Neuronal stem cell (in vitro differentiated cells): ENCODE data around the gene BAIAP3.

Experiments
- DNase-seq: peaks from one replicate; pipeline ENCODE4 v3.0.0-alpha.2; 2013; ENCODE audit warnings: low spot score
- H2AFZ ChIP-seq: one replicate; pipeline ENCODE4 v1.6.1; 2013; ENCODE audit warnings: mild to moderate bottlenecking, low read length, inconsistent platforms
- H2AK5ac ChIP-seq: 2 replicates; pipeline ENCODE4 v1.6.1; 2013; ENCODE audit warnings: low read depth, mild to moderate bottlenecking, inconsistent platforms, low read length, moderate library complexity, mixed read lengths
- H2BK120ac ChIP-seq: 2 replicates; pipeline ENCODE4 v1.6.1; 2013; ENCODE audit warnings: low read depth, mild to moderate bottlenecking, inconsistent platforms, low read length, moderate library complexity, mixed read lengths
- H2BK12ac ChIP-seq: one replicate; pipeline ENCODE4 v1.6.1; 2013; ENCODE audit warnings: low read length, inconsistent platforms
- H2BK15ac ChIP-seq: 2 replicates; pipeline ENCODE4 v1.6.1; 2013; ENCODE audit warnings: mild to moderate bottlenecking, low read length, inconsistent platforms, mixed read lengths
- H2BK5ac ChIP-seq: one replicate; pipeline ENCODE4 v1.6.1; 2013; ENCODE audit warnings: inconsistent platforms, mild to moderate bottlenecking, low read length, moderate library complexity
- H3K14ac ChIP-seq: one replicate; pipeline ENCODE4 v1.6.1; 2013; ENCODE audit warnings: low read length, inconsistent platforms
- H3K18ac ChIP-seq: 2 replicates; pipeline ENCODE4 v1.6.1; 2013; ENCODE audit warnings: low read length, inconsistent platforms
- H3K23ac ChIP-seq: 2 replicates; pipeline ENCODE4 v1.6.1; 2013; ENCODE audit warnings: low read depth, mild to moderate bottlenecking, mixed read lengths, low read length, inconsistent platforms; ENCODE audit not compliant: poor library complexity
- H3K27ac ChIP-seq: replicated peaks from 3 replicates; pipeline ENCODE4 v1.5.1; 2013; ENCODE audit warnings: low read length, inconsistent platforms
- H3K27me3 ChIP-seq, 3 experiments: 2 replicates each; pipeline ENCODE4 v1.6.1; 2013; ENCODE audit warnings: low read length in 3 of 3, mild to moderate bottlenecking in 2 of 3, inconsistent platforms in 1 of 3, low read depth in 1 of 3, mixed read lengths in 1 of 3, moderate library complexity in 1 of 3; ENCODE audit not compliant: control insufficient read depth in 3 of 3, insufficient read depth in 3 of 3
- H3K36me3 ChIP-seq, 2 donors: replicated peaks in 1 of 2; 2 replicates each; pipeline ENCODE4 v1.6.1; 2013; ENCODE audit warnings: low read length in 2 of 2; ENCODE audit not compliant: control insufficient read depth in 2 of 2, insufficient read depth in 2 of 2
- H3K4ac ChIP-seq: 2 replicates; pipeline ENCODE4 v1.6.1; 2013; ENCODE audit warnings: inconsistent platforms, mild to moderate bottlenecking, low read length, moderate library complexity
- H3K4me1 ChIP-seq, 2 donors: 1 replicate in 1 of 2; 2 replicates in 1 of 2; pipeline ENCODE4 v1.6.1; 2013; ENCODE audit warnings: low read length in 2 of 2, low read depth in 1 of 2; ENCODE audit not compliant: control insufficient read depth in 2 of 2, insufficient read depth in 1 of 2
- H3K4me2 ChIP-seq: one replicate; pipeline ENCODE4 v1.6.1; 2013; ENCODE audit warnings: mild to moderate bottlenecking, low read length, inconsistent platforms; ENCODE audit not compliant: insufficient read depth, poor library complexity, severe bottlenecking
- H3K4me3 ChIP-seq, 2 donors: 2 replicates each; pipeline ENCODE4 v1.5.1; 2013; ENCODE audit warnings: low read length in 2 of 2, mild to moderate bottlenecking in 2 of 2, inconsistent platforms in 1 of 2, moderate library complexity in 1 of 2
- H3K79me1 ChIP-seq: one replicate; pipeline ENCODE4 v1.6.1; 2013; ENCODE audit warnings: low read depth, mild to moderate bottlenecking, inconsistent platforms, low read length, moderate library complexity
- H3K9ac ChIP-seq: one replicate; pipeline ENCODE4 v1.6.1; 2013; ENCODE audit warnings: mild to moderate bottlenecking, low read depth, low read length, inconsistent platforms; ENCODE audit not compliant: poor library complexity
- H3K9me3 ChIP-seq, 2 donors: replicated peaks in 1 of 2; 2 replicates each; pipeline versions ENCODE3 to v1.6.1; 2013; ENCODE audit warnings: low read length in 2 of 2, mild to moderate bottlenecking in 2 of 2, inconsistent platforms in 1 of 2, low read depth in 1 of 2, mixed read lengths in 1 of 2, moderate library complexity in 1 of 2; ENCODE audit not compliant: control insufficient read depth in 2 of 2, insufficient read depth in 1 of 2
- H4K8ac ChIP-seq: one replicate; pipeline ENCODE4 v1.6.1; 2013; ENCODE audit warnings: low read depth, mild to moderate bottlenecking, inconsistent platforms, low read length, moderate library complexity
- H4K91ac ChIP-seq: one replicate; pipeline ENCODE4 v1.6.1; 2013; ENCODE audit warnings: low read length, low read depth, mild to moderate bottlenecking, inconsistent platforms; ENCODE audit not compliant: poor library complexity
- WGBS, 2 donors: extraction: QIAGEN DNeasy Blood & Tissue Kit; methylation state at CpG; one replicate each; pipeline ENCODE4 v1.1.7; 2013; ENCODE audit warnings: missing lambda C conversion rate in 2 of 2, mixed read lengths in 1 of 2; ENCODE audit not compliant: insufficient read length in 2 of 2, insufficient replicate concordance in 1 of 2; ENCODE audit errors: extremely low coverage in 2 of 2; 5-methylcytosine and 5-hydroxymethylcytosine counted together

The BAIAP3 gene

DNA sequence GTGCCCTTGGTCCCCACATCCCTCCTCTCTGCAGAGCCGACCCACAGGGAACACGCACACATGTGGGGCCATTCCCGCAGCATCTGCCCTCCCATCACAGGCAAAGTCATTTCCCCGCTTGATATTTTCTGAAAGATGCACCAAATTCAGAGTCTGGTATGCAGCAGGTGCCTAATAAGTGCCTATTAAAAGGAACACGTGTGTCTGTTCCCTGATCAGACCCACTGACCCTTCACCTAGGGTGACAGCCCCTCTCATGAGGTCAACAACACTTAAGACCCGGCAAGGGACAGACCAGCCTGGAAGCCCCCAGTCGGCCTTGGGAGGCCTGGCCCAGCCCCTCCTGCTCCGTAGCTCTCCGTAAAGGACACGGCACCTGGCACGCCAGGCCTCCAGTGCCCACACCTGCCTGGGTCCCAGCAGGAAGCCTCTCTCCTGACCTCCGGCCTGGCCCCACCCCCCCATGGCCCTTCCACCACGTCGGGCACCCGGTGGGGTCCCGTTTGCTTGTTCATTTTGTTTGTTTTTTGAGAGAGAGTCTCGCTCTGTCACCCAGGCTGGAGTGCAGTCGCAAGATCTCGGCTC, 61.0 kb downstream of the BAIAP3 start:
- Histone ChIP-seq H2AK5ac (no peak overlapping the region), H2BK15ac (no peak overlapping the region), H3K23ac (no peak overlapping the region), H4K91ac (no peak overlapping the region), H3K27ac (no peak overlapping the region), H2BK5ac (no peak overlapping the region), H3K4me3 (no peak overlapping the region), H2AFZ (no peak overlapping the region), H3K4me1 (no peaks in the 10 kb centered on the region), H3K27me3 (no peaks in the 10 kb centered on the region), H3K9ac (no peak overlapping the region), H3K14ac (no peak overlapping the region), H3K18ac (no peak overlapping the region), H3K36me3 (peaks cover 17 to 22% of the 10 kb centered on the region in 2 donors), H3K9me3 (no peaks in the 10 kb centered on the region), H2BK12ac (no peak overlapping the region), H2BK120ac (no peak overlapping the region), H3K4ac (no peak overlapping the region), H4K8ac (no peak overlapping the region), H3K79me1 (peaks cover 3% of the 10 kb centered on the region), H3K4me2 (no peak overlapping the region)
- no peak for DNase-seq
- WGBS, 2 donors, result no CpG with 5 or more reads among the region's 19 CpGs

DNA sequence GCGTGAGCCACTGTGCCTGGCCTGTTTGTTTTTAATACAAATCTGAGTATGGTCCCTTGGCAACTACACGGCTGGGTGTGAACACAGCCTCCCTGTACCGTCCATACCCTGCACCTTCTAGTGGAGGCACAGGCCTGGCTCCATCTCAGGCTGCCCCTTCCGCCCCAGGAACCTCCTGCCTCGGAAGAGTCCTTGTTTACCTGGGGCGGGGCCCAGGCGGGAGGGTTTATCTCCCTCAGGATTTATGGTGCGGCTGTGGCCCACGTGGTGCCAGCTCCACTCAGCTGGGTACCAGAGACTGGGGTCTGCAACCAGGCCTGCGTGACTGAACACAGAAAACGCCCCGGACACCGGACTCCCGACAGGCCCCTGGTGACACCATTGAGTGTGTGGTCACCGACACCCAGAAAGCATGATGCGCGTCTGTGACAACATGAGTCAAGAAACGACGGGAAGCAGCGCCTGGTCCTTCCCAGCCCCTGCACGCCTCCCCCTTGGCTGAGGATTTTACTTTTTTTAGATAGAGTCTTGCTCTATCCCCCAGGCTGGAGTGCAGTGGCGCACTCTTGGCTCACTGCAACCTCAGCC, 62.1 kb downstream of the BAIAP3 start:
- H3K23ac ChIP-seq, result no peak overlapping the region
- no peak overlapping the region for H3K4ac ChIP-seq
- H2BK120ac ChIP-seq, result no peak overlapping the region
- H2AK5ac ChIP-seq, result no peak overlapping the region
- no peak overlapping the region for H4K91ac ChIP-seq
- peaks cover 4% of the 10 kb centered on the region for H3K79me1 ChIP-seq
- no peaks in the 10 kb centered on the region for H3K27me3 ChIP-seq
- H2BK5ac ChIP-seq, result no peak overlapping the region
- no peak for DNase-seq
- H3K18ac ChIP-seq, result no peak overlapping the region
- no peak overlapping the region for H3K14ac ChIP-seq
- H3K36me3 ChIP-seq, result peaks cover 18% of the 10 kb centered on the region in 2 donors
- H3K9me3 ChIP-seq, result no peaks in the 10 kb centered on the region
- no peak overlapping the region for H2BK12ac ChIP-seq
- no peak overlapping the region for H3K4me2 ChIP-seq
- H2AFZ ChIP-seq, result no peak overlapping the region
- no peaks in the 10 kb centered on the region for H3K4me1 ChIP-seq
- no CpG with 5 or more reads among the region's 22 CpGs for WGBS, 2 donors
- H2BK15ac ChIP-seq, result no peak overlapping the region
- H4K8ac ChIP-seq, result no peak overlapping the region
- H3K9ac ChIP-seq, result no peak overlapping the region
- H3K27ac ChIP-seq, result no peak overlapping the region
- no peak overlapping the region for H3K4me3 ChIP-seq

DNA sequence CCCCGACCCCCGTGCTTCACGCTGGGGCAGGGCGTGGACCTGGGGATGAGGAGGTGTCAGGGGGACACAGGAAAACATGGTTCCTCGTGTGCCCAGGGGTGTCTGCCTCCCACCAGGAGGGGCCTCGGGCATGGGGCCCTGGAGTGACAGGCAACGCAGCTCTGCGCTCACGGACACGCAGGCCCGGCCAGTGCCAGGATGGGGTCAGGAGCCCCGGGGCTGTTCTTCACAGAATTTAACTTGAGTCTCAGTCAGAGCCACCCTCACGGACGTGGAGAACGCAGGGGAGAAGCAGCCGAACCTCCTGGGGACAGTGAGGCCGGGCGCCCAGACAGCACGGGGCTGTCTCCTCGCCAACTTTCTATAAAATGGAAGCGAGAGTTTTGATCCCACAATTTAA, 64.3 kb downstream of the BAIAP3 start:
- H3K4me1 ChIP-seq, result no peaks in the 10 kb centered on the region
- H4K8ac ChIP-seq, result no peak overlapping the region
- H3K4me2 ChIP-seq, result no peak overlapping the region
- H2BK15ac ChIP-seq, result no peak overlapping the region
- no peak overlapping the region for H2AK5ac ChIP-seq
- no peak overlapping the region for H3K9ac ChIP-seq
- no peak overlapping the region for H2BK5ac ChIP-seq
- H3K79me1 ChIP-seq, result peaks cover 10% of the 10 kb centered on the region
- no peak overlapping the region for H4K91ac ChIP-seq
- DNase-seq, result no peak
- no peak overlapping the region for H2AFZ ChIP-seq
- no peaks in the 10 kb centered on the region for H3K27me3 ChIP-seq
- no CpG with 5 or more reads among the region's 21 CpGs for WGBS, 2 donors
- H3K36me3 ChIP-seq, result peaks cover 21 to 29% of the 10 kb centered on the region in 2 donors
- no peak overlapping the region for H3K27ac ChIP-seq
- H3K18ac ChIP-seq, result no peak overlapping the region
- no peak overlapping the region for H3K23ac ChIP-seq
- H3K9me3 ChIP-seq, result no peaks in the 10 kb centered on the region
- no peak overlapping the region for H3K4me3 ChIP-seq
- no peak overlapping the region for H2BK12ac ChIP-seq
- no peak overlapping the region for H3K14ac ChIP-seq
- no peak overlapping the region for H2BK120ac ChIP-seq
- no peak overlapping the region for H3K4ac ChIP-seq

DNA sequence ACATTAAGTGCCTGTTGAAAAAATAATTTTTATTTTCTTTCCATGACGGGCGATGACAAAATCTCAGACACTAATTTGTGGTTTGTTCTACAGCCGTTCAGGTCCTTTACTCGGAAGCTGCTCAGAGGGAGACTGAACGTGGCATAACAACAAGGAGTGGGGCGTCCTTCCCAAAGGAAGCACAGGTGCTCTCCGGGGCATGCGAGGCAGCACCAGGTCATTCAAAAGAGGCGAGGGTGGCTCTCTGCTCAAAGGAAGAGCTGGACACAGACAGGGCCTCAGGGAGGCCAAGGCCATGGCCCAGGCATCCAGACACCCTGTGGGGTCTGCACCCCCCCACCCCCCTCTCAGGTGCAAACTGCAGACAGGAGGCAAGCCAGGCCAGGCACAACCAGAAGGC, 64.9 kb downstream of the BAIAP3 start:
- Histone ChIP-seq H3K9ac (no peak overlapping the region), H3K9me3 (no peaks in the 10 kb centered on the region), H2BK5ac (no peak overlapping the region), H4K91ac (no peak overlapping the region), H3K27ac (no peak overlapping the region), H3K14ac (no peak overlapping the region), H2BK120ac (no peak overlapping the region), H3K27me3 (no peaks in the 10 kb centered on the region), H2AK5ac (no peak overlapping the region), H2AFZ (no peak overlapping the region), H3K23ac (no peak overlapping the region), H3K18ac (no peak overlapping the region), H3K4me3 (no peak overlapping the region), H3K4me2 (no peak overlapping the region), H3K4ac (no peak overlapping the region), H3K4me1 (no peaks in the 10 kb centered on the region), H3K36me3 (peaks cover 23 to 27% of the 10 kb centered on the region in 2 donors), H2BK15ac (no peak overlapping the region), H2BK12ac (no peak overlapping the region), H3K79me1 (peaks cover 10% of the 10 kb centered on the region), H4K8ac (no peak overlapping the region)
- DNase-seq, result no peak
- no CpG with 5 or more reads among the region's 9 CpGs for WGBS, 2 donors
